ENCODE results near the gene TDRD3. TPM values are rescaled to one million over a fixed set of nuclear protein-coding genes. Genes with fewer than 3 reads are reported as not detected.

TDRD3 gene
- total RNA-seq, 1 donor from 2014 or later: 28.5 TPM

- Mint-ChIP-seq H3K4me3 (ENCODE audit: low read depth) (no peak overlapping the region), H3K27ac (no peak overlapping the region), H3K36me3 (ENCODE audit: insufficient read depth) (no peaks in the 10 kb centered on the region), H3K27me3 (no peaks in the 10 kb centered on the region), H3K9me3 (ENCODE audit: low read depth) (no peaks in the 10 kb centered on the region), H3K4me1 (ENCODE audit: low read depth) (no peaks in the 10 kb centered on the region)
- TF ChIP-seq CTCF (IDR thresholded peaks at IDR 0.05; ENCODE audit: unreplicated experiment): no peak
- no peak for DNase-seq (ENCODE audit: low spot score, unreplicated experiment)
Observed at GRCh38 chr13:60520902-60521569, 124.0 kb downstream of the TDRD3 start.

GRCh38 chr13:60538566-60538965, 141.5 kb downstream of the TDRD3 start:
- H3K4me1 Mint-ChIP-seq (ENCODE audit: low read depth): no peaks in the 10 kb centered on the region
- no peaks in the 10 kb centered on the region for H3K9me3 Mint-ChIP-seq (ENCODE audit: low read depth)
- H3K27ac Mint-ChIP-seq: no peak overlapping the region
- DNase-seq (ENCODE audit: low spot score, unreplicated experiment): no peak
- H3K36me3 Mint-ChIP-seq (ENCODE audit: insufficient read depth): peaks cover 2% of the 10 kb centered on the region
- TF ChIP-seq CTCF (IDR thresholded peaks at IDR 0.05; ENCODE audit: unreplicated experiment): no peak
- H3K4me3 Mint-ChIP-seq (ENCODE audit: low read depth): no peak overlapping the region
- H3K27me3 Mint-ChIP-seq: no peaks in the 10 kb centered on the region

- H3K27ac Mint-ChIP-seq: no peak overlapping the region
- no peak for TF ChIP-seq CTCF (IDR thresholded peaks at IDR 0.05; ENCODE audit: unreplicated experiment)
- no peak overlapping the region for H3K4me3 Mint-ChIP-seq (ENCODE audit: low read depth)
- no peaks in the 10 kb centered on the region for H3K4me1 Mint-ChIP-seq (ENCODE audit: low read depth)
- no peaks in the 10 kb centered on the region for H3K27me3 Mint-ChIP-seq
- DNase-seq (ENCODE audit: low spot score, unreplicated experiment): no peak
- peaks cover 2% of the 10 kb centered on the region for H3K36me3 Mint-ChIP-seq (ENCODE audit: insufficient read depth)
- H3K9me3 Mint-ChIP-seq (ENCODE audit: low read depth): no peaks in the 10 kb centered on the region
Observed at GRCh38 chr13:60540276-60540675, 143.3 kb downstream of the TDRD3 start.

GRCh38 chr13:60562096-60562780, 165.2 kb downstream of the TDRD3 start:
- no peaks in the 10 kb centered on the region for H3K9me3 Mint-ChIP-seq (ENCODE audit: low read depth)
- H3K4me3 Mint-ChIP-seq (ENCODE audit: low read depth): no peak overlapping the region
- peaks cover 2% of the 10 kb centered on the region for H3K36me3 Mint-ChIP-seq (ENCODE audit: insufficient read depth)
- DNase-seq (ENCODE audit: low spot score, unreplicated experiment): no peak
- H3K4me1 Mint-ChIP-seq (ENCODE audit: low read depth): no peaks in the 10 kb centered on the region
- no peaks in the 10 kb centered on the region for H3K27me3 Mint-ChIP-seq
- H3K27ac Mint-ChIP-seq: no peak overlapping the region
- TF ChIP-seq CTCF (IDR thresholded peaks at IDR 0.05; ENCODE audit: unreplicated experiment): no peak

- Mint-ChIP-seq H3K4me3 (ENCODE audit: low read depth) (no peak overlapping the region), H3K9me3 (ENCODE audit: low read depth) (peaks cover 10% of the 10 kb centered on the region), H3K36me3 (ENCODE audit: insufficient read depth) (peaks cover 26% of the 10 kb centered on the region), H3K4me1 (ENCODE audit: low read depth) (peaks cover 9% of the 10 kb centered on the region), H3K27me3 (no peaks in the 10 kb centered on the region), H3K27ac (no peak overlapping the region)
- no peak for TF ChIP-seq CTCF (IDR thresholded peaks at IDR 0.05; ENCODE audit: unreplicated experiment)
- no peak for DNase-seq (ENCODE audit: low spot score, unreplicated experiment)
Observed at GRCh38 chr13:60571571-60571970, 174.6 kb downstream of the TDRD3 start.
